ENCODE results near the gene SCO1.
"Not testable (repeated sequence)": the region's sequence is repeated elsewhere in the genome, so short reads cannot be mapped to it uniquely, and the experiment has no call there.

Gene SCO1

GRCh38 chr17:10725262-10725661, 27.9 kb upstream of the SCO1 start:
- no peak for DNase-seq

- no peak for DNase-seq
Observed at GRCh38 chr17:10724546-10725195, 27.3 kb upstream of the SCO1 start.

- no peak for DNase-seq
Observed at GRCh38 chr17:10718547-10718946, 21.2 kb upstream of the SCO1 start.

- DNase-seq, result no peak
Observed at GRCh38 chr17:10716218-10716617, 18.9 kb upstream of the SCO1 start.

GRCh38 chr17:10713318-10713717, 16.0 kb upstream of the SCO1 start:
- no peak for DNase-seq

- DNase-seq, result no peak
Observed at GRCh38 chr17:10705727-10706126, 8.4 kb upstream of the SCO1 start.

- DNase-seq, result no peak
Observed at GRCh38 chr17:10702574-10702973, 5.2 kb upstream of the SCO1 start.

GRCh38 chr17:10699856-10700255, 2.5 kb upstream of the SCO1 start:
- peak; percentile 24 to 42 for DNase-seq

- peak in 1 of 2 donors; percentile 9 for DNase-seq
Observed at GRCh38 chr17:10698096-10698818, 924 bp upstream of the SCO1 start.

GRCh38 chr17:10695875-10696407, 1.4 kb downstream of the SCO1 start:
- DNase-seq, result not testable (repeated sequence)

GRCh38 chr17:10687499-10687898, 9.8 kb downstream of the SCO1 start:
- DNase-seq, result no peak

- peak in 1 of 2 donors; percentile 18 for DNase-seq
Observed at GRCh38 chr17:10683853-10684252, 13.5 kb downstream of the SCO1 start.

- no peak for DNase-seq
Observed at GRCh38 chr17:10681866-10682446, 15.4 kb downstream of the SCO1 start.

- no peak for DNase-seq
Observed at GRCh38 chr17:10674704-10675103, 22.6 kb downstream of the SCO1 start.

GRCh38 chr17:10673312-10673711, 24.0 kb downstream of the SCO1 start:
- DNase-seq, result no peak

GRCh38 chr17:10668775-10669174, 28.6 kb downstream of the SCO1 start:
- DNase-seq, result no peak

- no peak for DNase-seq
Observed at GRCh38 chr17:10666906-10667305, 30.4 kb downstream of the SCO1 start.

GRCh38 chr17:10664571-10664970, 32.8 kb downstream of the SCO1 start:
- no peak for DNase-seq

GRCh38 chr17:10663231-10663630, 34.1 kb downstream of the SCO1 start:
- DNase-seq, result no peak

GRCh38 chr17:10661437-10661836, 35.9 kb downstream of the SCO1 start:
- DNase-seq, result no peak

GRCh38 chr17:10657879-10658278, 39.5 kb downstream of the SCO1 start:
- no peak for DNase-seq

GRCh38 chr17:10657148-10657547, 40.2 kb downstream of the SCO1 start, which contains the start of gene MYH3:
TSS of gene MYH3 (minus strand) at chr17:10657309. CDS start at chr17:10655064, 2,245 bp downstream.
- no peak for DNase-seq

- DNase-seq, result no peak
Observed at GRCh38 chr17:10653987-10654386, 43.3 kb downstream of the SCO1 start.

All from CD4-positive, alpha-beta T cell treated with Interleukin-4 for 1 hour (primary cell).